Testis (tissue), 2 donors: ENCODE results near the gene BTBD19.

Experiments used
- POLR2A ChIP-seq: fragments of 450-650 bp; IDR thresholded peaks from one replicate; pipeline ENCODE4 v1.6.1; 2017; ENCODE audit warnings: antibody characterized with exemption, mild to moderate bottlenecking, moderate library complexity
- TF ChIP-seq, protein P1 (sequence below), 3 experiments: fragments of 450-650 bp in 2 of 3; fragments of 200-600 bp in 1 of 3; sonication (generic) in 1 of 3; IDR thresholded peaks; one replicate each; pipeline ENCODE4 v1.5.1; 2016 to 2019; ENCODE audit warnings: antibody characterized with exemption in 3 of 3, mild to moderate bottlenecking in 2 of 3, moderate library complexity in 1 of 3

DNA sequence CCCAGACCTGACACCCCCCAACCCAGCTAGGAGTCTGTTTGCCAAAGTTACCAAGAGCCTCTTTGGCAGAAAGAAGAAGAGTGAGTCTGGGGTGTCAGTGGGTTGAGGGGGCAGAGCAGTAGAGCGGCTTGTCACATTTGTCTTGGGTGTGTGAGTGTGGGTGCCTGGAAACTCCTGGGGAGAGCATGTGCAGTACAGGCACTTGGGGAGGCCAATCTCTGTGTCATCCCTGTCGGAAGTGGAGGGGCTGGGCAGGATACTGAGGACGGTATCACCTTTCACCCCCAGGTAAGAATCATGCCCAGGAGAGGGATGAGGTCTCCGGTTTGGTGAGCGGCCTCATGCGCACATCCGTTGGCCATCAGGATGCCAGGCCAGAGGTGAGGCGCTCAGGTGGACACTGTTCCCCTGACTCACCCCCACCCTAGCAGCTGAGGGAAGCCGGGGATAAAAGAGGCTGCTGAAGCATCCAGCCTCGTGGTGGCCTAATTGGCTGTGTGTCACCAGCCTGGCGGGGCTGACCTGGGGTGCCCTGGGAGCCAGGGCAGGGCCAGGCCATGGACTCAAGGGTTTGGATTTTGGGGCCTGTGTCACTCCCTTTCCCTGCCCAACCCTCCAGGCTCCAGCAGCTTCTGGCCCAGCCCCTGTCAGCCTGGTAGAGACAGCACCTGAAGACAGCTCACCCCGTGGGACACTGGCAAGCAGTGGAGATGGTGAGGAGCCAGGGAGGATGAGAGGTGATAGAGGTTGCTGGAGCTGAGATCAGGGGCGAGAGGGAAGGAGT is 4.8 kb upstream of the BTBD19 start:
- TF ChIP-seq, protein P1, sequence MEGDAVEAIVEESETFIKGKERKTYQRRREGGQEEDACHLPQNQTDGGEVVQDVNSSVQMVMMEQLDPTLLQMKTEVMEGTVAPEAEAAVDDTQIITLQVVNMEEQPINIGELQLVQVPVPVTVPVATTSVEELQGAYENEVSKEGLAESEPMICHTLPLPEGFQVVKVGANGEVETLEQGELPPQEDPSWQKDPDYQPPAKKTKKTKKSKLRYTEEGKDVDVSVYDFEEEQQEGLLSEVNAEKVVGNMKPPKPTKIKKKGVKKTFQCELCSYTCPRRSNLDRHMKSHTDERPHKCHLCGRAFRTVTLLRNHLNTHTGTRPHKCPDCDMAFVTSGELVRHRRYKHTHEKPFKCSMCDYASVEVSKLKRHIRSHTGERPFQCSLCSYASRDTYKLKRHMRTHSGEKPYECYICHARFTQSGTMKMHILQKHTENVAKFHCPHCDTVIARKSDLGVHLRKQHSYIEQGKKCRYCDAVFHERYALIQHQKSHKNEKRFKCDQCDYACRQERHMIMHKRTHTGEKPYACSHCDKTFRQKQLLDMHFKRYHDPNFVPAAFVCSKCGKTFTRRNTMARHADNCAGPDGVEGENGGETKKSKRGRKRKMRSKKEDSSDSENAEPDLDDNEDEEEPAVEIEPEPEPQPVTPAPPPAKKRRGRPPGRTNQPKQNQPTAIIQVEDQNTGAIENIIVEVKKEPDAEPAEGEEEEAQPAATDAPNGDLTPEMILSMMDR (IDR thresholded peaks at IDR 0.05) = no peak
- no peak for TF ChIP-seq POLR2A
